NOMO-1 treated with dmso at 0.1 percent for 144 hours (cell line): ENCODE data around the gene TMEM273.
A peak's percentile ranks its signal among the peaks of the same experiment; 100 is the strongest.

Source experiments
- DNase-seq: peaks from one replicate; lab custom pipeline; 2025; ENCODE audit not compliant: unreplicated experiment; lab: John Stamatoyannopoulos, UW

The TMEM273 gene

GRCh38 chr10:49187950-49188761 lies at the start of gene TMEM273:
Gene TMEM273, minus strand, starts transcription at chr10:49188391. Its CDS starts 55 bp downstream, at chr10:49188336.
- DNase-seq: peak; percentile 58

- DNase-seq: no peak
Measured at GRCh38 chr10:49237985-49238384, 49.8 kb upstream of the TMEM273 start.

GRCh38 chr10:49235392-49235791 lies 47.2 kb upstream of the TMEM273 start:
- DNase-seq: no peak

- no peak for DNase-seq
Measured at GRCh38 chr10:49231086-49231820, 43.1 kb upstream of the TMEM273 start.

- no peak for DNase-seq
Measured at GRCh38 chr10:49230004-49230403, 41.8 kb upstream of the TMEM273 start.

- DNase-seq: no peak
Measured at GRCh38 chr10:49228677-49229076, 40.5 kb upstream of the TMEM273 start.

GRCh38 chr10:49227406-49227805 lies 39.2 kb upstream of the TMEM273 start:
- DNase-seq: no peak

- DNase-seq: no peak
Measured at GRCh38 chr10:49226594-49226993, 38.4 kb upstream of the TMEM273 start.

- no peak for DNase-seq
Measured at GRCh38 chr10:49225218-49225876, 37.2 kb upstream of the TMEM273 start.

GRCh38 chr10:49223205-49223604 lies 35.0 kb upstream of the TMEM273 start:
- no peak for DNase-seq

GRCh38 chr10:49222170-49222569 lies 34.0 kb upstream of the TMEM273 start:
- DNase-seq: no peak

- DNase-seq: no peak
Measured at GRCh38 chr10:49220679-49221078, 32.5 kb upstream of the TMEM273 start.

GRCh38 chr10:49220031-49220430 lies 31.8 kb upstream of the TMEM273 start:
- DNase-seq: no peak

- DNase-seq: no peak
Measured at GRCh38 chr10:49219248-49219647, 31.1 kb upstream of the TMEM273 start.

- DNase-seq: no peak
Measured at GRCh38 chr10:49218480-49218879, 30.3 kb upstream of the TMEM273 start.

- DNase-seq: no peak
Measured at GRCh38 chr10:49217645-49218044, 29.5 kb upstream of the TMEM273 start.

GRCh38 chr10:49213211-49213610 lies 25.0 kb upstream of the TMEM273 start:
- DNase-seq: no peak

- no peak for DNase-seq
Measured at GRCh38 chr10:49212783-49213182, 24.6 kb upstream of the TMEM273 start.

- no peak for DNase-seq
Measured at GRCh38 chr10:49212076-49212475, 23.9 kb upstream of the TMEM273 start.

- DNase-seq: no peak
Measured at GRCh38 chr10:49208996-49209395, 20.8 kb upstream of the TMEM273 start.

- no peak for DNase-seq
Measured at GRCh38 chr10:49207936-49208487, 19.8 kb upstream of the TMEM273 start.
